Type B pancreatic cell (in vitro differentiated cells): ENCODE results near the gene NPPB. TPM values are rescaled to one million over a fixed set of nuclear protein-coding genes. Genes with fewer than 3 reads are reported as not detected.
A peak's percentile ranks its signal among the peaks of the same experiment; 100 is the strongest.

Experiments used
- DNase-seq: peaks from one replicate; pipeline ENCODE4 v3.0.0; 2021; ENCODE audit warnings: mixed read lengths; ENCODE audit not compliant: unreplicated experiment; ENCODE audit errors: extremely low spot score
- H3K27ac Mint-ChIP-seq: 2 replicates; pipeline ENCODE4 v1.8.0; 2021; ENCODE audit warnings: mild to moderate bottlenecking, mixed read lengths
- H3K27me3 Mint-ChIP-seq: 2 replicates; pipeline ENCODE4 v1.8.0; 2021; ENCODE audit warnings: mixed read lengths
- H3K36me3 Mint-ChIP-seq: 2 replicates; pipeline ENCODE4 v1.8.0; 2021; ENCODE audit warnings: mixed read lengths
- H3K4me1 Mint-ChIP-seq: one replicate; pipeline ENCODE4 v1.8.0; 2021; ENCODE audit warnings: mixed read lengths; ENCODE audit not compliant: unreplicated experiment
- H3K4me3 Mint-ChIP-seq: 2 replicates; pipeline ENCODE4 v1.8.0; 2021; ENCODE audit warnings: mild to moderate bottlenecking, mixed read lengths
- H3K9me3 Mint-ChIP-seq: 2 replicates; pipeline ENCODE4 v1.8.0; 2021; ENCODE audit warnings: mixed read lengths
- CTCF ChIP-seq: fragments of 200-600 bp; sonication (generic); conservative IDR thresholded peaks from 2 replicates; pipeline ENCODE4 v1.5.0; 2021; ENCODE audit warnings: antibody characterized with exemption, mild to moderate bottlenecking
- total RNA-seq: library from RNA; stranded (reverse); gene quantifications from 2 replicates; pipeline ENCODE4 v1.2.1, GENCODE V29; 2021; ENCODE audit warnings: low replicate concordance

Gene NPPB
- total RNA-seq, 1 donor from 2014 or later, result 1.7 TPM

GRCh38 chr1:11823366-11824137 is 35.2 kb downstream of the NPPB start:
- DNase-seq, result no peak
- peaks cover 10% of the 10 kb centered on the region for H3K36me3 Mint-ChIP-seq
- H3K4me3 Mint-ChIP-seq, result no peak overlapping the region
- no peak for TF ChIP-seq CTCF
- no peaks in the 10 kb centered on the region for H3K27me3 Mint-ChIP-seq
- no peaks in the 10 kb centered on the region for H3K4me1 Mint-ChIP-seq
- H3K27ac Mint-ChIP-seq, result no peak overlapping the region
- no peaks in the 10 kb centered on the region for H3K9me3 Mint-ChIP-seq

- peaks cover 14% of the 10 kb centered on the region for H3K36me3 Mint-ChIP-seq
- no peak overlapping the region for H3K4me3 Mint-ChIP-seq
- H3K9me3 Mint-ChIP-seq, result no peaks in the 10 kb centered on the region
- H3K4me1 Mint-ChIP-seq, result no peaks in the 10 kb centered on the region
- TF ChIP-seq CTCF, result no peak
- H3K27ac Mint-ChIP-seq, result peak overlapping the region; percentile 65
- no peak for DNase-seq
- no peaks in the 10 kb centered on the region for H3K27me3 Mint-ChIP-seq
Measured at GRCh38 chr1:11822091-11822490, 36.7 kb downstream of the NPPB start.

- TF ChIP-seq CTCF, result no peak
- DNase-seq, result no peak
- H3K36me3 Mint-ChIP-seq, result peaks cover 19% of the 10 kb centered on the region
Measured at GRCh38 chr1:11817192-11817591, 41.6 kb downstream of the NPPB start.

GRCh38 chr1:11813021-11813420 is 45.7 kb downstream of the NPPB start:
- Mint-ChIP-seq H3K36me3 (peaks cover 21% of the 10 kb centered on the region), H3K4me3 (no peak overlapping the region)

More at GRCh38 chr1:11817192-11817591, 41.6 kb downstream of the NPPB start:
- no peaks in the 10 kb centered on the region for H3K27me3 Mint-ChIP-seq
- no peaks in the 10 kb centered on the region for H3K9me3 Mint-ChIP-seq
- no peak overlapping the region for H3K4me3 Mint-ChIP-seq
- H3K27ac Mint-ChIP-seq, result no peak overlapping the region
- H3K4me1 Mint-ChIP-seq, result peaks cover 5% of the 10 kb centered on the region

More at GRCh38 chr1:11813021-11813420, 45.7 kb downstream of the NPPB start:
- Mint-ChIP-seq H3K4me1 (peaks cover 16% of the 10 kb centered on the region), H3K9me3 (no peaks in the 10 kb centered on the region), H3K27me3 (no peaks in the 10 kb centered on the region), H3K27ac (no peak overlapping the region)
- TF ChIP-seq CTCF, result no peak
- DNase-seq, result no peak

Other genes with a start within 250 kb of the NPPB start
- gene FBXO2, start 204.5 kb downstream of the NPPB start, total RNA-seq, result 5.9 and 7.4 TPM in 2 replicates
- 14.1 and 24.8 TPM in 2 replicates for gene FBXO44, start 204.1 kb downstream of the NPPB start, total RNA-seq
- gene FBXO6, start 194.7 kb downstream of the NPPB start, total RNA-seq, result 4.3 and 6.5 TPM in 2 replicates
- 45.0 and 70.7 TPM in 2 replicates for gene MAD2L2, start 177.8 kb downstream of the NPPB start, total RNA-seq
- gene DRAXIN, start 167.2 kb downstream of the NPPB start, total RNA-seq, result 1.1 and 13.5 TPM in 2 replicates
- gene AGTRAP, start 122.8 kb downstream of the NPPB start, total RNA-seq, result 38.0 and 38.6 TPM in 2 replicates
- gene C1orf167, start 96.8 kb downstream of the NPPB start, total RNA-seq, result 0.40 TPM in 1 of 2 replicates, not detected in the other
- 30.1 and 33.4 TPM in 2 replicates for gene MTHFR, start 53.0 kb downstream of the NPPB start, total RNA-seq
- 21.3 and 31.1 TPM in 2 replicates for gene CLCN6, start 52.8 kb downstream of the NPPB start, total RNA-seq
- not detected in 2 replicates for gene NPPA, start 11.2 kb downstream of the NPPB start, total RNA-seq
- gene KIAA2013, start 67.5 kb upstream of the NPPB start, total RNA-seq, result 39.5 and 50.3 TPM in 2 replicates
- 81.8 and 110 TPM in 2 replicates for gene PLOD1, start 75.8 kb upstream of the NPPB start, total RNA-seq
- 71.4 and 72.3 TPM in 2 replicates for gene MFN2, start 121.5 kb upstream of the NPPB start, total RNA-seq
- gene MIIP, start 160.6 kb upstream of the NPPB start, total RNA-seq, result 24.0 and 37.6 TPM in 2 replicates
- gene TNFRSF8, start 204.4 kb upstream of the NPPB start, total RNA-seq, result 0.07 and 0.14 TPM in 2 replicates